HG03558 (cell line): ENCODE measurements around the gene MTA2.

ENCODE experiments used
- ATAC-seq: cut with Tn5 transposase; IDR thresholded peaks from one replicate; pipeline ENCODE4 v1.9.1; 2021; ENCODE audit warnings: moderate number of reproducible peaks; ENCODE audit not compliant: unreplicated experiment; ENCODE audit errors: extremely low read depth

The MTA2 gene

GRCh38 chr11:62613291-62613778 lies 11.7 kb upstream of the MTA2 start:
- ATAC-seq, result no peak

- ATAC-seq, result peak; percentile 33
Observed at GRCh38 chr11:62612366-62613290, 11.0 kb upstream of the MTA2 start, which contains the start of the genes EML3 and ROM1. EML3 (minus strand) TSS chr11:62612775; CDS start chr11:62612457, 318 bp downstream. ROM1 (plus strand) TSS chr11:62613257; CDS start chr11:62613282, 25 bp downstream.

GRCh38 chr11:62611705-62612365 lies 10.2 kb upstream of the MTA2 start:
- ATAC-seq, result peak; percentile 10

- ATAC-seq, result no peak
Observed at GRCh38 chr11:62610814-62611704, 9.4 kb upstream of the MTA2 start.

GRCh38 chr11:62610403-62610802 lies 8.7 kb upstream of the MTA2 start:
- ATAC-seq, result no peak

GRCh38 chr11:62608776-62609175 lies 7.1 kb upstream of the MTA2 start:
- ATAC-seq, result no peak

- no peak for ATAC-seq
Observed at GRCh38 chr11:62607714-62608113, 6.0 kb upstream of the MTA2 start.

GRCh38 chr11:62605902-62606301 lies 4.2 kb upstream of the MTA2 start:
- ATAC-seq, result no peak

- ATAC-seq, result no peak
Observed at GRCh38 chr11:62605467-62605866, 3.8 kb upstream of the MTA2 start.

- ATAC-seq, result no peak
Observed at GRCh38 chr11:62604460-62605120, 2.9 kb upstream of the MTA2 start.

- ATAC-seq, result no peak
Observed at GRCh38 chr11:62603776-62604299, 2.2 kb upstream of the MTA2 start.

GRCh38 chr11:62603072-62603408 lies 1.4 kb upstream of the MTA2 start:
- no peak for ATAC-seq

- no peak for ATAC-seq
Observed at GRCh38 chr11:62602141-62603071, 741 bp upstream of the MTA2 start.

- ATAC-seq, result no peak
Observed at GRCh38 chr11:62601122-62601371, 618 bp downstream of the MTA2 start.

- no peak for ATAC-seq
Observed at GRCh38 chr11:62600367-62601121, 1.1 kb downstream of the MTA2 start.

GRCh38 chr11:62599901-62600300 lies 1.8 kb downstream of the MTA2 start:
- ATAC-seq, result no peak

GRCh38 chr11:62599069-62599696 lies 2.5 kb downstream of the MTA2 start:
- peak; percentile 28 for ATAC-seq

GRCh38 chr11:62595124-62595523 lies 6.5 kb downstream of the MTA2 start:
- no peak for ATAC-seq
